Measurements from ENCODE around the gene FUT7.

The FUT7 gene

DNA sequence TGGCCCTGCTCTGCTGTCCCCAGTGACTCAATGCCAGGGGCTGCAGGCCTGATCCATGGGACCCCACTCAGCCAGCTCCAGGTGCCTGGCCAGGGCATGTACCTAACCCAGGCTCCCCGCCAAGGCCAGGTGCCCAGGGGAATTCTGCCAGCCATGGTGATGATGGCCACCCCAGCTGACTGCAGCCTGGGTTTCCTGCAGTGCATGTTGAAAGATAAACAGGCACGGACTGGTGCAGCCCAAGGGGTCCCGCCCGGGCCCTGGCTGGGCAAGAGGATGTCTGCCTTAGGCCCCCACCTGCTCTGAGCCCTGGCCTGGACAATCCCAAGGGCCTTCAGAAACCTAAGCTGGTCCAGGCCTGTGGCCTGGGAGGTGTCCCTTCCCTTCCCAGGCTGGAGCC, 5.1 kb downstream of the FUT7 start:
- no peak for TF ChIP-seq CTCF (IDR thresholded peaks at IDR 0.05; ENCODE audit: low read depth, low read length)
- DNase-seq (ENCODE audit: extremely low read depth, low read depth): no peak

GRCh38 chr9:137026384-137026783, 5.5 kb downstream of the FUT7 start:
- DNase-seq (ENCODE audit: extremely low read depth, low read depth): no peak
- no peak for TF ChIP-seq CTCF (IDR thresholded peaks at IDR 0.05; ENCODE audit: low read depth, low read length)

GRCh38 chr9:137025517-137025966, 6.3 kb downstream of the FUT7 start:
- TF ChIP-seq CTCF (IDR thresholded peaks at IDR 0.05; ENCODE audit: low read depth, low read length): no peak
- no peak for DNase-seq (ENCODE audit: extremely low read depth, low read depth)

DNA sequence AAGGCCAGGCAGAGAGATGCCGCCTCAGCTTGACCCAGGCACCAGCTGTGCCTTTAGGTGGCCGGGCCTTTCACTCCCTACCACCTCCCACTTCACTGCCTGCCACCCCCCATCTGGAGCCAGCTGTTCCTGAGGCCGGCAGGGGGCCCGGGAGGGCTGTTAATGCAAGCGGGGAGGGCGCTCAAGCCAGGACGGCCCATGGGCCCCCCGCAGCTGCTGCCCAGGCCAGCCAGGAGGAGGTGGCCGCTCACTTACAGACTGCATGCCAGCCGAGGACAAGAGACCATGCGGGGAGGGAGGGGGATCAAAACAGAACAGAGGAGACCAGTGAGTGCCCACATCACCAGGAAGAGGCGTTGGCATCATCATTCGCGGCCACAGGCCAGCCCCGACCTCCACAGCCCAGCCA, 8.3 kb downstream of the FUT7 start:
- no peak for TF ChIP-seq CTCF (IDR thresholded peaks at IDR 0.05; ENCODE audit: low read depth, low read length)
- no peak for DNase-seq (ENCODE audit: extremely low read depth, low read depth)

DNA sequence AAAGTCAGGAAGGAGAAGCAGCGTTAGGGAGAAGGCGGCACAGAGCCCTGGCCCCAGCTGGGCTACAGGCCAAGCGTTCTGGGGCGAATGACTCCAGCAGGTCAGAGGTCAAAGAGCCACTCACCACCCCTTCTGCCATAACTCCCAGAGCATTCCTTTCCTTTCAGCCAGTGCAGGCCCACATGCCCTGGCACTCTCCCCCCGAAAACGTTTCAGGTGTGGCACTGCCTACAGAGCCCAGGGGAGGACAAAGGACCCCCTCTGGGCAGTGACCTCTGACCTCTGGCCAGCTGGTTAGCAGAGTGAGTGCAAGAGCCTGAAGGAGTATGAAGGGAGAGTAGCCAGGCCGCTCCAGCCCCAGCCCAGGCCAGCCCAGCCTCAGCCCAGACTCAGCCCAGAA, 8.7 kb downstream of the FUT7 start:
- TF ChIP-seq CTCF (IDR thresholded peaks at IDR 0.05; ENCODE audit: low read depth, low read length): no peak
- no peak for DNase-seq (ENCODE audit: extremely low read depth, low read depth)

GRCh38 chr9:137022662-137023008, 9.3 kb downstream of the FUT7 start:
- TF ChIP-seq CTCF (IDR thresholded peaks at IDR 0.05; ENCODE audit: low read depth, low read length): no peak
- DNase-seq (ENCODE audit: extremely low read depth, low read depth): no peak

DNA sequence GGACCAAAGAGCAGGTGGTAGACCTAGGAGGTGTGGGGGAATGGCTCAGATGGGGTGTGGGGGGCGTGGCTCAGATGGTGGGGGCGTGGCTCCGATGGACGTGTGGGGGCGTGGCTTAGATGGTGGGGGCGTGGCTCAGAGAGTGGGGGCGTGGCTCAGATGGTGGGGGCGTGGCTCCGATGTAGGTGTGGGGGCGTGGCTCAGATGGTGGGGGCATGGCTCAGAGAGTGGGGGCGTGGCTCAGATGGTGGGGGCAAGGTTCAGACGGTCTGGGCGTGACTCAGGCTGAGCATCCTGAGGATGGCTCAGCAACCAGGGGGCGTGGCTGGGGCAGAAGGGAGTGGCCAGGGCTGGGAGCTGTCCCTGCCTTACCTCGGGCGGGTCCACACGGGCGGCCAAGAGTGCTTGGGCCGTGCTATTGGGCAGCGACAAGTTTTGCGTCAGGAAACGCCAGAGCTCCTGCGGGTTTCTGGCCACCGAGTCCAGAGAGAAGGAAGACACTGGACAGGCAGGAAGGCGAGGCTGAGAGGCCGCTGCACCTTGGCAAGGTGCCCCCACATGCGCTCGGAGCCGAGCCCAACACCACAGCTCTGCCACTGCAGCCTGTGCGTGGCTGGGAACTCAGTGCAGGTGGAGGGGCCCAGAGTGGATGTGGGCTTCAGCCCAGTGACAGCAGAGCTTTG, 9.8 kb downstream of the FUT7 start:
- TF ChIP-seq CTCF (IDR thresholded peaks at IDR 0.05; ENCODE audit: low read depth, low read length): no peak
- DNase-seq (ENCODE audit: extremely low read depth, low read depth): no peak
